IPS DF 4.7 (cell line): Measurements from ENCODE around the gene OXTR.

Source experiments
- DNase-seq: peaks from one replicate; pipeline ENCODE4 v3.0.0-alpha.2; 2013; ENCODE audit warnings: low spot score; ENCODE audit errors: extremely low read depth

The OXTR gene

GRCh38 chr3:8712908-8713255, 56.5 kb downstream of the OXTR start:
- DNase-seq: no peak

GRCh38 chr3:8712045-8712907, 57.1 kb downstream of the OXTR start:
- no peak for DNase-seq

GRCh38 chr3:8709801-8710507, 59.5 kb downstream of the OXTR start:
- DNase-seq: no peak

- no peak for DNase-seq
Measured at GRCh38 chr3:8709287-8709686, 60.1 kb downstream of the OXTR start.

- DNase-seq: no peak
Measured at GRCh38 chr3:8705575-8705974, 63.8 kb downstream of the OXTR start.

- no peak for DNase-seq
Measured at GRCh38 chr3:8702560-8702959, 66.9 kb downstream of the OXTR start.
